WTC11 (cell line): Measurements from ENCODE around the gene ADAM12.

Experiments used
- CTCF ChIP-seq: fragments of 200-600 bp; IDR thresholded peaks from 2 replicates; pipeline ENCODE4 v1.8.0; 2022; ENCODE audit warnings: antibody characterized with exemption
- MAX ChIP-seq: sonication (generic); formaldehyde crosslinking; IDR thresholded peaks from 2 replicates; pipeline ENCODE4 v1.8.0; 2022; ENCODE audit warnings: mild to moderate bottlenecking, missing genetic modification reagents
- SMAD3 ChIP-seq: sonication (generic); formaldehyde crosslinking; IDR thresholded peaks from 2 replicates; pipeline ENCODE4 v1.8.0; 2022; ENCODE audit warnings: missing genetic modification reagents, mild to moderate bottlenecking, borderline replicate concordance
- ZBTB21 ChIP-seq: sonication (generic); formaldehyde crosslinking; IDR thresholded peaks from 2 replicates; pipeline ENCODE4 v1.8.1; 2023; ENCODE audit warnings: mild to moderate bottlenecking, missing genetic modification reagents, borderline replicate concordance
- ZNF232 ChIP-seq: sonication (generic); formaldehyde crosslinking; IDR thresholded peaks from 2 replicates; pipeline ENCODE4 v1.8.0; 2022; ENCODE audit warnings: mild to moderate bottlenecking, missing genetic modification reagents
- ZNF281 ChIP-seq: sonication (generic); formaldehyde crosslinking; IDR thresholded peaks from 2 replicates; pipeline ENCODE4 v1.8.0; 2023; ENCODE audit warnings: mild to moderate bottlenecking, missing genetic modification reagents
- ZNF317 ChIP-seq: sonication (generic); formaldehyde crosslinking; IDR thresholded peaks from 2 replicates; pipeline ENCODE4 v1.8.1; 2023; ENCODE audit warnings: low read depth, mild to moderate bottlenecking, moderate library complexity, missing genetic modification reagents, borderline replicate concordance
- ZNF416 ChIP-seq: fragments of 250-450 bp; sonication (Bioruptor Pico); IDR thresholded peaks from 2 replicates; pipeline ENCODE4 v1.9.0; 2021; ENCODE audit warnings: mild to moderate bottlenecking, inconsistent platforms
- TF ChIP-seq, protein P1 (sequence below): sonication (generic); formaldehyde crosslinking; IDR thresholded peaks from 2 replicates; pipeline ENCODE4 v1.8.1; 2022; ENCODE audit warnings: mild to moderate bottlenecking, moderate library complexity, missing genetic modification reagents

GRCh38 chr10:126392469-126392868 is 4.2 kb upstream of the ADAM12 start:
- TF ChIP-seq CTCF (no peak), ZNF281 (CRISPR knock-in tag) (no peak), MAX (CRISPR knock-in tag) (no peak), ZNF317 (no peak), ZBTB21 (CRISPR knock-in tag) (no peak), ZNF416 (CRISPR knock-in tag) (no peak), ZNF232 (CRISPR knock-in tag) (no peak), SMAD3 (CRISPR knock-in tag) (no peak)
- TF ChIP-seq, protein P1, sequence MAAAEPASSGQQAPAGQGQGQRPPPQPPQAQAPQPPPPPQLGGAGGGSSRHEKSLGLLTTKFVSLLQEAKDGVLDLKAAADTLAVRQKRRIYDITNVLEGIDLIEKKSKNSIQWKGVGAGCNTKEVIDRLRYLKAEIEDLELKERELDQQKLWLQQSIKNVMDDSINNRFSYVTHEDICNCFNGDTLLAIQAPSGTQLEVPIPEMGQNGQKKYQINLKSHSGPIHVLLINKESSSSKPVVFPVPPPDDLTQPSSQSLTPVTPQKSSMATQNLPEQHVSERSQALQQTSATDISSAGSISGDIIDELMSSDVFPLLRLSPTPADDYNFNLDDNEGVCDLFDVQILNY (CRISPR knock-in tag), result no peak
